22Rv1 (cell line): ENCODE results near the gene SYNJ1.

Experiments used
- CTCF ChIP-seq: fragments of 450-650 bp; IDR thresholded peaks from 2 replicates; pipeline ENCODE4 v1.5.1; 2017; ENCODE audit warnings: mild to moderate bottlenecking
- ZFX ChIP-seq: fragments of 450-650 bp; IDR thresholded peaks from 2 replicates; pipeline ENCODE4 v1.6.1; 2017; ENCODE audit warnings: antibody characterized with exemption, borderline replicate concordance

GRCh38 chr21:32765058-32765457, 37.2 kb upstream of the SYNJ1 start:
- TF ChIP-seq CTCF (no peak), ZFX (no peak)
